Activated CD4-positive, alpha-beta T cell treated with anti-CD3 and anti-CD28 coated beads, Interleukin-2, Interleukin-6, amounts not matched to agents 100 ng/mL and 50 ng/mL, durations not matched to agents 16 hours and 8 hours (primary cell): Measurements from ENCODE around the gene ELF2.
"Not testable (repeated sequence)": the region's sequence is repeated elsewhere in the genome, so short reads cannot be mapped to it uniquely, and the experiment has no call there.

Experiments
- DNase-seq: peaks from one replicate; pipeline ENCODE4 v3.0.0-alpha.2; 2020

ELF2 gene

DNA sequence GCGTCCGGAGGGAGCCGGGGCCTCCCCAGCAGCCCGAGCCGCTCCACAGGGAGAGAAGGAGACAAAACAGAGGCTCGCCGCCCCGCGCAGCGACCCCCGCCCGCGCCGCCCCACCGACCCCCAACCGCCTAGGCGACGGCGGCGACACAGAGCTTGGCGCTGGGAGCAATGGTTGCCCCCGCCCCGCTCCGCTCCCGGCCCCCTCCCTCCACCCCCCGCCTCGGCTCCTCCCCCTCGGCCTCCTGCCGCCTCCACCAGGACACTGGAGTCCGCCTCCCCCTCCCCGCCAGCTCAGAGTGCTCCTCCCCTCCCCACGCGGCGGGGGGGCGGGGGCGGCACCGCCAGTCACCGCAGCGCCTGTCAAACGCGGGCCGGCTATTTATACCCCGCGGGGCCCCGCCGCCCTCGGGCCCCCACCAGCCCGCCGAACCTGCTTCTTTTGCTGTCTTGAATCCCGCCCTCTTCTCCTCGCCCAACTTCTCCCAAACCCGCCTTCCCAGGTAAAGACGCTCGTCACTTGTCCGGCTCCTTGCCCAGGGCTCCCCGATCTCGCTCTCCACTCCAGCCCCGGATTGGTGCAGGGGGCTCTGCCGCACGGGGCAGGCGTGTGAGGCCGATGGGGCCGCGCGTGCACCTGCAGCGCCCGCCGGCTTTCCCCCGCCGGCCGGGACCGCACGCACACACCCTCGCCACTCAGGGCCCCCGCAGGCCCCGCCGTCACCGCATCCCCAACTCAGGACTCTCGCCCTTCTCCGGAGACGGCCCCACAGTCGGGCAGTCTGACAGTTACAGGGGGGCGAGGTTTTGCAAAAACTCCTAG, at the start of gene ELF2:
ELF2 (minus strand) TSS at position 170 of the 820 bp plus-strand sequence. CDS start 39,517 bp downstream, outside the sequence.
- DNase-seq, result peak; percentile 88

DNA sequence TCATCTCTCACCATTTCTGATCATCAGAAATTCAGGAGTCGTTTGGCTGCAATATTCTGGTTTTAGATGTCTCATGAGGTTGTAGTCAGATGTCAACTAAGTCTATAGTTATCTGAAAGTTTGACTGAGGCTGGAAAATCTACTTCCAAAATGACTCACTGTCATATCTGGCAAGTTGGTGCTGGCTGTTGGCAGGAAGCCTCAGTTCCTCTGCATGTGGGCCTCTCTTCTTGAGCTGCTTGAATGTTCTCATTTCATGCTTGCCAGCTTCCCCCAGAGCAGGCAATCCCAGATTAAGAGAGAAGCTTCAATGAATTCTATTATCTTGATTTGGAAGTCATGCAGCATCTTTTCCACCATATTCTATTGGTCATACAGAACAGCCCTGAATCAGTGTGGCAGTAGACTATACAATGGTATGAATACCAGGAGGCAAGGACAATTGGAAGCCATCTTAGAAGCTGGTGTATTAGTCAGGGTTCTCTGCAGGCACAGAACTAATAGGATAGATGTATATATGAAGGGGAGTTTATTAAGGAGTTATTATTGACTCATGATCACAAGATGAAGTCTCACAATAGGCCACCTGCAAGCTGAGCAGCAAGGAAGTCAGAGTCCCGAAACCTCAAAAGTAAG, 46.8 kb upstream of the ELF2 start:
- peak; percentile 74 for DNase-seq

DNA sequence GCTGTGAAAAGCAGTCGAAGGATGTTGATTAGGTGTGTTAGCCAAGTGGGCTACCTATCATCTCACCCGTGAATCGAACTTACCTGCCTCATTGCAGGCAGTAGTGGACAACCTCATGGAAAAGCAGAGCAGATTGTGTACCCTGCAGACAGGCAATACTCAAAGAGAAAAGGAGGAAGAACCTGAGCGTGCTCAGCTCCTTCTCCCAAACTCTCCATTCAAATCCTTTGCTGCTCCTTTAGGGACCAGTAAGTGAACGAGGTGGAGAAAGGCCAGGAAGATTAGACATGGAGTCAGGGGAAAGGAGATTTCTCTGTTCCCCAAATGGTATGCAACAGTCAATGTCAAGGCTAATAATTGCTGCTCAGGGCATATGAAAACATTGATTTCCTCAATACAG, 45.2 kb upstream of the ELF2 start:
- no peak for DNase-seq

DNA sequence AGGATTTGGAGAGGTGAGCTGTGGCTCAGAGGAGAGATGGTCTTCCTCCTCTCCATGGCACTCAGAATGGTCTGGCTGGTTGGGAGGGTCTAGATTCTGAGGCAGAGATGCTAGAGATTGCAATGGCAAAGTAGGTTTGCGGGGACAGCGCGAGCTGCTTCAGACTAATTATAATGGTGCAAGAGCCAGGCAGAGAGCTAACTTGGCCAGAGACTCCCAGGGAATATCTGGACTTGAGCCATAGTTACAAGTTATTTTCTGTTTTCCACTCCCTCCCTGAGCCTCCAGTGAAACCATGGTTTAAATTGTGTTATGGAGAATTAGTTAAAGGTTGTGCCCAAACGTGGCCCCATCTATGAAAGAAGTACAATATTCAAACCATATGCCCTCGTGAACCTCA, 44.7 kb upstream of the ELF2 start:
- DNase-seq, result no peak

DNA sequence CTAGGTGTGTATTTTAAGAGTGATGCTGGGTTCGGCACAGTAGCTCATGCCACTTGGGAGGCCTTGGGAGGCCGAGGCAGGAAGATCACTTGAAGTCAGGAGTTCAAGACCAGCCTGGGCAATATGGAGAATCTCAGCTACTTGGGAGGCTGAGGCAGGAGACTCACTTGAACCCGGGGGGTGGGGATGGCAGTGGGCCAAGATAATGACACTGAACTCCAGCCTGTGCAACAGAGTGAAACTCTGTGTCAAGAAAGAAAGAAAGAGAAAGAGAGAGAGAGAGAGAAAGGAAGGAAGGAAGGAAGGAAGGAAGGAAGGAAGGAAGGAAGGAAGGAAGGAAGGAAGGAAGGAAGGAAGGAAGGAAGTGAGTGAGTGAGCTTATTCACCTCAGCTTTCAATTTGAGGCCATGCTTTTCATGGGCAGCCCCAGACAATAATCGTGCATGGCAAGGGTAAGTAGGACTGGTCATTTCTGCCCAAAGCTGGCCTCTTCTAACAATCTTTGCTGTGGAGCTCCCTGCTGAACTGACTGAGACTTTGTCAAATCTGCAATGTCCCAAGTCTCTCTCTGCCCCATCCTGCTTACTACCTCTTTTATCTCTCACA, 42.5 kb upstream of the ELF2 start:
- no peak for DNase-seq

DNA sequence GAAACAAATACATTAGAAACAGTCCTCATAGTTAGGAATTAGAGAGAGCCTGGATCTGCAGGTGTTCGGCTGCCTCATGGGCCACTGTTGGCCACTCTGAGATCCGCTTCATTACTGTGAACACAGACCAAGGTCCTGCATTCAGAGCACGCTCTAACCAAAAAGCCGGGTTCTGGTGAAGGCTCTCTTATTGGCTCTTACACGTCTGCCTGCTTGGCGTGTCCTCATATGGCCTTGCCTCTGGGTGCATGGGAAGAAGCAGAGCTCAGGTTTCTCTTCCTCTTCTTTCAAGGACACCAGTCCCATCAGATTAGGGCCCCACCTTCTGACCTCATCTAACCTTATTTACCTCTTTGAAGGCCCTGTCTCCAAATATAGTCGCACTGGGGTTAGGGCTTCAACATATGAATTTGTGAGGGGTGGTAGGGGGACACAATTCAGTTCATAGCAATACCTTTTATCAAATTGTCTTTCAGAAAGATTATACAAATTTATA, 37.1 kb upstream of the ELF2 start:
- no peak for DNase-seq

DNA sequence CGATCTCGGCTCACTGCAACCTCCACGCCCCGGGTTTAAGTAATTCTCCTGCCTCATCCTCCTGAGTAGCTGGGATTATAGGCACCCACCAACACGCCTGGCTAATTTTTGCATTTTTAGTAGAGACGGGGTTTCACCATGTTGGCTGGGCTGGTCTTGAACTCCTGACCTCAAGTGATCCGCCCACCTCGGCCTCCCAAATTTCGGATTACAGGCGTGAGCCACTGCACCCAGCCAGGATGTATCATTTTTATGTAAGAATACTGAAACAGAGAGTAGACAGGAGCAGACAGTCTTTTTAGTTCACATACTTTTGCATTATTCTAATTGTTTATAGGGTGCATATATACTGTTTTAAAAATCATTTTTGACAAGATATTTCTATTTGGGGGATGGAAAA, 36.6 kb upstream of the ELF2 start:
- DNase-seq, result not testable (repeated sequence)

DNA sequence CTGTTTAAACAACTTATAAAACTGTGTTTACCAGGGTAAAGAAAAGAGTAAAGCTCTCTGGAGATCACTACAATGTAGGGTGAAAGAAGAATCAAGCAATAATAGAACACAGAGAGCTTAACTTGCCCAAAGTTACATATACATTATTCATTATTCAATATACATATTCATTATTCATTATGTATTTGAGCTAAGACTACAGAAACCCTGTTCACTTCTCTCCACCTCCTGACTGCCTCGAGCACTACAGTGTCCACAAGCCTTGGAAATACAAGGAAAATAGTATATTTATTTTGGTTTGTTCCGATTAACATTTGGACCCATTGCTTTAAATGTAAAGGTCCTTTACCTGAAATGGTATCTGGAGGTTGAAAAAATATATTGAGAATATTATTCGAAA, 35.9 kb upstream of the ELF2 start:
- no peak for DNase-seq

DNA sequence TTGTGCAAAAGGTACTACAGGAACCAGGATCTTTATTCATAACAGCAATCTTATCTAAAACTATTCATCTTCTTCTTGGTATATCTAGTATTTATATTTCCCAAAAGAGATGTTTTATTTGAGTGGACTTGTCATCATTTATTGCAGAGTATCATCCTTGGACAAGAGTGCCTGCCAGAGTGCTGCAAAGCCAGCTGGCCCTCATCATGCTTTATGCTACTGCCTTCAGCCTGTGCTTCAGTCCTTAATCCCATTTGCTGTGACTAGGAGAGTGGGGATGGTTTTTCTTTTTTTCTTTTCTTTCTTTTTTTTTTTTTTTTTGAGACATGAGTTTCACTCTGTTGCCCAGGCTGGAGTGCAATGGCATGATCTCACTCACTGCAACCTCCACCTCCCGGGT, 33.5 kb upstream of the ELF2 start:
- DNase-seq, result no peak

DNA sequence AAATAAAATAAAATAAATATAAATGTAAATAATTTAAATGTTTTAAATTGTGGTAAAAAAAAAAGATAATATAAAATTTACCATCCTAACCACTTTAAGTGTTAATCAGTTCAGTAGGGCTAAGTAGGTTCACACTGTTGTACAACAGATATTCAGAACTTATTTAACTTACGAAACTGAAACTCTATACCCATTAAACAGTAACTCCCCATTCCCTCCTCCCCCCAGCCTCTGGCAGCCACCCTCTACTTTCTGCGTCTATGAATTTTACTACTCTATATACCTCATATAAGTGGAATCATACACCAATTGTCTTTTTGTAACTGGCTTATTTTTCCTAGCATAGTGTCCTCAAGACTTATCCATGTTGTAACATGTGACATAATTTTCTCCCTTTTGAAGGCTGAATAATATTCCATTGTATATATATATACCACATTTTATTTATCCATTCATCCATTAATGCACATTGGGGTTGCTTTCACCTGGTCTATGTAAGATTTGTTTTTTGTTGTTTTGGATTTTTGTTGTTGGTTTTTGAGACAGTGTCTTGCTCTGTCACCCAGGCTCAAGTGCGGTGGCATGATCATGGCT, 32.5 kb upstream of the ELF2 start:
- DNase-seq, result no peak

DNA sequence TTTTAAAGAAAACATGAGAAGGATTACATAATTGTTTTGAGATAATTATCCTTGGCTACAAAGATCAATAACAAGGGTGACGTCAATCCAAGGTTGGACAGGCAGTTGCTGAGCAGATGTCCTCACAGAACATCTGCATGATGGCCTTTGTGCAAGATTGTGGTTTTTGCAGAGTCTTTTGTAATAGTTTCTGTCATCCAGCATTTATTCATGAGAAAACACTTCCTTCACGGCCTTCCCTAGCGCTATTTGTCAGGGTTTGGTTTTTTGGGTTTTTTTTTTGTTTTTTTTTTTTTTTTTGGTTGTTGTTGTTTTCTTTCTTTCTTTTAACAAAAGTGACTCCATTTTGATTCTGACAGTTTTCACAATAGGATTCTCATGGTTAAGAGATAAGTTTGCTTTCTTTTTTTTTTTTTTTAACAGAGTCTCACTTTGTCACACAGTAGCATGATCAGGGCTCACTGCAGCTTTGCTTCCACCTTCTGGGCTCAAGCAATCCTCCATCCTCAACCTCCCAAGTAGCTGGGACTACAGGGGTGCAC, 31.5 kb upstream of the ELF2 start:
- peak; percentile 6 for DNase-seq

DNA sequence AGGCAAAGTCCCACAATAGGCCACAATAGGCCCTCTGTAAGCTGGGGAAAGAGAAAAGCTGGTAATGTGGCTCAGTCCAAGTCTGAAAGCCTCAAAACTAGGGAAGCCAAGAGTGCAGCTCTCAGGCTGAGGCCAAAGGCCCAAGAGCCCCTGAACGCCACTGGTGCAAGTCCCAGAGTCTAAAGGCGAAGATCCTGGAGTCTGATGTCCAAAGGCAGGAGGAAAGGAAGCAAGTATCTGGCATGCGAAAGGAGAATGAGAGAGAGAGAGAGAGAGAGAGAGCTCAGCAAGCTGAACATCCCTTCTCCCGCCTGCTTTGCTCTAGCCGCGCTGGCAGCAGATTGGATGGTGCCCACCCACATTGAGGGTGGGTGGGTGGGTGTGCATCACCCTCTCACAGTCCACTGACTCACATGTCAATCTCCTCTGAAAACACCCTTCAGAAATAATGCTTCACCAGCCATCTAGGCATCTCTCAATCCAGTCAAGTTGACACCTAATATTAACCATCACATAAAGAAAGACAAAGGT, 30.9 kb upstream of the ELF2 start:
- no peak for DNase-seq

DNA sequence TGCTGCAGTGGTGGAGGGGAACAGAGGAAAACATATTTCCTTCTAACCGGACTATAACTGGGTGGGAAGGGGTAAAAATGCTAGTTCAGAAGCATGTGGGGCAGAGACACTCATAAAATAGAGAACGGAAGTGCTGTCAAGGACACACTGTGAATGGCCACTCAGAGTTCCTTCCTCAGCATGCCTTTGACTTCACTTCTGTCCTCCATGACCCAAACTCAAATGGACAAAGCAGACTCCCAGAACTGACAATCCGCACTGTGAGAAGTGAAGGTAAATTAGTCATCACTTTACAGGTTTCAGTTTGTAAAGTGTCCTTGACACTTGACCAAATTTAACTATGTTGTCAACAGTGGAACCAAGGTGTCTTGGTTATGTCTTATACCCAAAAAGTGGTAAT, 30.2 kb upstream of the ELF2 start:
- DNase-seq, result no peak

DNA sequence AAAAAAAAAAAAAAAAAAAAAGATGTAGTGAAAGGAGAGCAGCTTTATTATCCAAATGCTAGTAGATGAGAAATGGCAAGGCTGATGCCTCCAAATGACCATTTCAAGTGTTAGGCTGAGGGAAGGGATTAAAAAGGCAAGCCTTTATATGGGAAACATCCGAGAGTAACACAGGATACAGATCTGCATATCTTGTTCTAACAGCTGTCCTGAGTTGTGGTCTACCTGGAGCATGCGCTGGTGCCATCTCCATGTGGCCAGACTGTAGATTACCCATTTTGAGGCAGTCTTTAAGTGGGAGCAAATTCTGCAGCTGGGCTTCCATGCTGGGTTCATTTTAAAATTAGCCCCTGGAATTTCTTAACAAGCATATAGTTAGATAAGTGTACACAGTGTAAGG, 26.0 kb upstream of the ELF2 start:
- DNase-seq, result no peak

DNA sequence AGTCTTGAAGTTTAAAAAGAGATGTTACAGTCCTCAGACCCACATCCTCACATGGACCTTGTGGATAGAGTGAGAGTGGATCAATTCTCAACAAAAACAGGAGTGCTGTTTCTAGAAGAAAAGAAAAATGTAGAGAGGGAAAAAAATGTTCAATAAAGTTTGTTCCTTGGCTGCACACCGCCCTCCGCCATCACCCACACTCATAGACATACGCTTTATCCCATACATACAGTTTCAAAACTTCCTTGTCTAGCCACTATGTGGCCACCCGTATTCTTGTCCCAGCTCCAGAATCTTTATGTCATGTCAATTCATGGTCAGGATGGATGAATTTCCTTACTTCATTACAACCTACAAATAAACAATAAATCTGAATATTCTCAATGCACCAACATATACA, 23.5 kb upstream of the ELF2 start:
- DNase-seq, result no peak

DNA sequence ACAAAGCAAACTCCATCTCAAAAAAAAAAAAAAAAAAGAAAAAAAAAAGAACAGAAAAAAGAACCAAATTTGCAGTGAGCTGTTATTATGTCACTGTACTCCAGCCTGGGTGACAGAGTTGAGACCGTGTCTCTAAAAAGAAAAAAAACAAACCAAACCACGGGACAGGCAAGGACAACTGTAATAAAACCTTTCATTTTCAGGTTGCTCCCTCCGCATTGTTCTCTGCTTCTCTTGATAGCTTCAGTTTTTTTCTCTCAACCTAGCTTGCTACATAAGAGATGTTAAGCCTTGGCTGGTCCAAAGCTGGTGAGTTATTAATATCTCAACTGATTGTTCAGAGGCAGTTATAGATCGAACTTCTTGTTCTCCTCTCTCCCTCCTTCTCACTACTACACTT, 23.1 kb upstream of the ELF2 start:
- no peak for DNase-seq

DNA sequence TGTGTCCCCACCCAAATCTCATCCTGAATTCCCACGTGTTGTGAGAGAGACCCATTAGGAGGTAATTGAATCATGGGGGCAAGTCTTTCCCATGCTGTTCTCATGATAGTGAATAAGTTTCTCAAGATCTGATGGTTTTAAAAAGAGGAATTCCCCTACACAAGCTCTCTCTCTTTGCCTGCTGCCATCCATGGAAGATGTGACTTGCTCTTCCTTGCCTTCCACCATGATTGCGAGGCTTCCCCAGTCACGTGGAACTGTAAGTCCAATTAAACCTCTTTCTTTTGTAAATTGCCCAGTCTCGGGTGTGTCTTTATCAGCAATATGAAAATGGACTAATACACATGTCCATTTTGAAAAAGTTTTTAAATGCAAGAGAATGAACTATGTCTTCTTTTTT, 20.2 kb upstream of the ELF2 start:
- DNase-seq, result not testable (repeated sequence)

DNA sequence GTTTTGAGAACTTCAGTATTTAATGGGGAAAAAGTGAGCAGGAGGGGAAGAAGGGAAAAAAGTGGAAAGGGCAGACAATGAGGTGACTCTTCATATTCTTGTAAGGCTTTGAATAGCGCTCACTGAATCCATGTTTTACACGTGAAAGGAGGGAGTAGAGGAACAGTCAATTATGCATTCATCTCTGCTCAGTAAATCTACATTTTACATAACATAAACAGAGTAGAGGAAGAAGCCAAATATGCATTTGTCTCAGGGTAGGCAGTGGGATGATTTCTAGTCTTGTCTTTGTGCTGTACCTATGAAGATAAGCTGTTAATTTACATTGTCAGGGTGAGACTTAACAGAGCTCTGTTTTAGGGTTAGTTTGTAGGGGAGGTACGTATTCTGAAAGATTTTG, 19.4 kb upstream of the ELF2 start:
- no peak for DNase-seq

DNA sequence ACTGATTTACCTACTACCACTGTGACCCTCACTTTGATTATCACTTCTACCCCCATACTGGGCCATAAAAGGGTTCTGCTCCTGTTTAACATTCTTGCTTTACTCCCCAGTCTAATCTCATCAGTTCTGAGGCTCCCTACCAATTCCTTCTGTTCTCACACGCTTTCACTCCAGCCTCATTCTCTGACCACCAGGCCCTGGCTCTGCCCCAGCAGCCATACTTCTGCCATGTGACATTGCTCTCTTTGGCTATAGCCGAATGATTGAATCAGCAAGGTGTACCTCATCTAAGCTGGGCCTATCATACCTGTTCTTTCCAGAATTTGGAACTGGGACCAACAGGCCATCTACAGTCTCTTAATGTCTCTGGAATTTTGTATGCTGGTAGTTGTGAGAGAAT, 14.4 kb upstream of the ELF2 start:
- no peak for DNase-seq

DNA sequence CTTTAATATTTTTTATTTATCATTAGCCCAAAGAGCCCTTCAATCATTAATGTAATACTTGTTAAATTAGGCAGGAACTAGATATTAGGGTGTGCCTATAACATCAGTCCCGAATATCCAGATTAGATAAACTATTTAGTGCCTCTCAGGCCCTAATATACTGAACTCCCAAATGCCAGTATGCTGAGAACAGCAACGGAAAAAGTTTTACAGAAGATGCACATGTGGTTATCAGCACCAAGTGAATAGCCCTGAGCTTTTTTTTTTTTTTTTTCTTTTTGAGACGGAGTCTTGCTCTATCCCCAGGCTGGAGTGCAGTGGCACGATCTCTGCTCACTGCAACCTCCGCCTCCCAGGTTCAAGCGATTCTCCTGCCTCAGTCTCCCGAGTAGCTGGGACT, 13.0 kb upstream of the ELF2 start:
- no peak for DNase-seq

DNA sequence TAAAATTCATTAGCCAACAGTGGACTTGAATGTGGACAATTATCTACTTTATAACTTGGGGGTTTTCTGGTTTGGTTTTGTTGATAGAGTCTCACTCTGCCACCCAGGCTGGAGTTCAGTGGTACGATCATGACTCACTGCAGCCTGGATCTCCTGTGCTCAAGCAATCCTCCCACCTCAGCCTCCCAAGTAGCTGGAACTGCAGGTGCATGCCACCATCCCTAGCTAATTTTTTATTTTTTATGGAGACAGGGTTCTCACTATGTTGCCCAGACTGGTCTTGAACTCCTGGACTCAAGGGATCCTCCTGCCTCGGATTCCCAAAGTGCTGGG, 12.4 kb upstream of the ELF2 start:
- no peak for DNase-seq

DNA sequence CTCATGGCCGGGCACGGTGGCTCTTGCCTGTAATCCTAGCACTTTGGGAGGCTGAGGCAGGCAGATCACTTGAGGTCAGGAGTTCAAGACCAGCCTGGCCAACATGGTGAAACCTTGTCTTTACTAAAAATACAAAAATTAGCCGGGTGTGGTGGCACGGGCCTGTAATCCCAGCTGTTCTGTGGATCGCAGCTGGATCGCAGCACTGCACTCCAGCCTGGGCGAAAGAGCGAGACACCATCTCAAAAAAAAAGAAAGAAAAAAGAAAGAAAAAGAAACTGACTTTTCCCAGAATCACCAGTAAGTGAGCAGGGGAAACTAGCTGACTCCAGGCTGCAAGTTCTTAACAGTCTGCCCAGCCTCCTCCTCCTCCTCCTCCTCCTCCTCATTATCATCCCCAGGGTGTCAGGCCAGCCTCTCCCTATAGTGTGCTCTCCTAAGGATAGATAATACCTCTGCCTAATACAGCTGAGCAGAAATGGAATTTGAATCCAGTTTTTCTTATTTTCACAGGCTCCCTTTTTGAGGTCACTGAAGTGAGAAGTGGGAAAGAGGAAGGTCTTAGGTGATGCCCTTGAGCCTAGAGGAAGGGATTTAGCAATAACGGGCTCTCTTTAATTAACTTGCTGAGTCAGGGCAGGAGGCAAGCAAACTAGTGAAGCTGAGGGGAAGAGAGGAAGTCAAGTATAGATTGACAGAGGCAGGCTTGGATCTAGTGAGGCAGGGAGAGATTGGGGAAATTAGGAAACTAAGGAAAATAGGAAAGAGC, 11.8 kb upstream of the ELF2 start:
- DNase-seq, result no peak

DNA sequence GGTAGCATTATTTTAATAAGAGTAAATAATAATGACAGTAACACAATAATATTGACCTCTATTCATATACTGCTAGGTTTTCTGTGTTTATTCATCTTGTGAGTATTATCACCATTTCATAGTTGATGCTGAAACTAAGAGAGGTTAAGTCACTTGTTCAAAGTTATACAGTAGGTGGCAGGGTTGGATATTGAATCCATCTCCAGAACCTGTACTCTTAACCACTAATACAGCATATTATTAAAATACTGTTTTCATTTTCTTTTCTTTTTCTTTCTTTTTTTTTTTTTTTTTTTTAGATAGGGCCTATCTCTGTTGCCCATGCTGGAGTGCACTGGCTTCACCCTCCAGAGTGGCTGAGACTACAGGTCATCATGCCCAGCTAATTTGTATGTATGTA, 7.1 kb upstream of the ELF2 start:
- peak; percentile 9 for DNase-seq
